ENCODE results near the gene SIGMAR1. TPM values are rescaled to one million over a fixed set of nuclear protein-coding genes. Genes with fewer than 3 reads are reported as not detected.

Gene SIGMAR1
- total RNA-seq, 1 experiment from 2014 or later, result 31.9 TPM

DNA sequence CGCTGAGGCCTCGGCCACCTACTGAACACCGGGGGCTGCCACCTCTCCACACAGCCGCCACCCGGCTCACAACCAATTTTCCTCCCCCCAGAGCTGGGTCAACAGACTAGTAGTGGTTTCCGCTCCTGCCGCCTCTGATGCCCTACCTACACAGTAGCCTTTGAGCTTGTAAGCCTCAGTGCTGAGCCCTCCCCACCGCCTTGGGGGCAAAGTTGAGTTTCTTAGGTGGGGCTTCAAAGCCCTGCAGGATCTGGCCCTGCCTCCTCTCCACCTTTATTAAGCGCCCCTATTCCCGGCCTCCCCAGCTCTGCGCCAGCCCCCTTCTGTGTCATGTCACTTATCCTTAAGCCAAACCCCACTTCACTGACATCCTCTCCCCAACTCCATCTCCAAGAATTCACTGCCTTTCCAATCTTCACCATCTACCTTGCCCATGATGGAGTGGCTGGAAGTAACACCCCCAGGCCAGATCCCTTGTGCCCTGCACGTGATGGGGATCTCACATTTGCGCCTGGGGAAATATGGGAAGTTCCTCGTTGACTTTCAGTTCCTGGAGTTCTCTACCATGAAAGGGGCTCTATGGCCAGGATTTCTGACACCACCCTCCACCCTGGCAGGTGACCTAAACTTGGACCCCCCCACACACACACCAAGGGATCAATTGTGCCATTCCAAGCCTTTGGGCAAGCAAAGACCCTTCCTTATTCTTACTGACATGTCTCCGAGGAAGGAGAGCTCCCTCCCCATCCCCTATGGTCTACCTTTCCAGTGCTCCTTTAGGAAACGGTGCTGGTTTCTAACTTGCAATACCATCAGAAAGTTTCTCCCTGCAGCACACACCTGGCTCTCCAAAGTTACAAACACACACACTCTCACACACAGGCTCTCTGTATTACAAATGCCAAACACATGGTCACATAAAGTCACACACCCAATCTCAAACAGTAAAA lies 45.4 kb downstream of the SIGMAR1 start:
- no peaks in the 10 kb centered on the region for H3K36me3 ChIP-seq
- H3K4me3 ChIP-seq, result no peak overlapping the region
- no peaks in the 10 kb centered on the region for H3K9me3 ChIP-seq (replicated peaks)
- H3K27me3 ChIP-seq (replicated peaks), result peaks cover 33% of the 10 kb centered on the region
- H3K27ac ChIP-seq, result no peak overlapping the region
- H3K4me1 ChIP-seq (replicated peaks), result no peaks in the 10 kb centered on the region
- no peak for DNase-seq (ENCODE audit: low read depth in 1 of 2, low spot score in 2 of 2)

DNA sequence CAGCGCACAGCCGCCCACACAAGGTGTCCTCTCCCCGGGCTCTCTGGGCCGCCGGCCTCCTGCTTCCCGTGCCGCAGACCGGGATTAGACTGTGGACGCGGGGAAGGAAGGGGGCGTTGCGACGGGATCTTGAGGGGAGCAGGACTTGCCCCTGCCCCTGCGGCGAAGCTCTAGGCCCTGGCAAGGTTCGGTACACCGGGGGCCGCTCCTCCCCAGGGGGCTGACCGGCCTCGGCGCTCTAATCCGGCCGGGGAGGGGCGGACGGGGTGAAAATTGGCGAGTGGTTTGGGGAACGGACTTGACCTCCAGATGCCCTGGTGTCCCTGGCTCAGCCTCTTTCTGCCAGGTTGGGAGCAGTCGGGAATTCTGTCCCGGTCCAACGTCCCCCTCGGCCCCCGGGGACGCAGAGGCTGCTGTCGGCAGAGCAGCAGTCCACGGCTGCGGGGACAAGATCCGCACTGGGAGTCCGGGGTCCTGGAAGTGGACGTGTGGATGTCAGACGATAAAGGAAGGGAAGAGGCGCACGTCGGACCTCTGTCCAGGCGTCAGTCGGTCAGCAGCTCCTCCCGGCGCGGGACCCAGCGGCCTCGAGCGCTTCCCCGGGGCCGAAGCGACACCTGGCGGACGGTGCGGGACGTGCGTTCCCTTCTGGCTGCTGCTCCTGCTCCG lies 46.2 kb downstream of the SIGMAR1 start:
- Histone ChIP-seq H3K4me1 (replicated peaks) (no peaks in the 10 kb centered on the region), H3K36me3 (no peaks in the 10 kb centered on the region), H3K9me3 (replicated peaks) (no peaks in the 10 kb centered on the region), H3K27me3 (replicated peaks) (peaks cover 35% of the 10 kb centered on the region), H3K27ac (no peak overlapping the region), H3K4me3 (no peak overlapping the region)
- DNase-seq (ENCODE audit: low read depth in 1 of 2, low spot score in 2 of 2), result peak; percentile 39 to 56

DNA sequence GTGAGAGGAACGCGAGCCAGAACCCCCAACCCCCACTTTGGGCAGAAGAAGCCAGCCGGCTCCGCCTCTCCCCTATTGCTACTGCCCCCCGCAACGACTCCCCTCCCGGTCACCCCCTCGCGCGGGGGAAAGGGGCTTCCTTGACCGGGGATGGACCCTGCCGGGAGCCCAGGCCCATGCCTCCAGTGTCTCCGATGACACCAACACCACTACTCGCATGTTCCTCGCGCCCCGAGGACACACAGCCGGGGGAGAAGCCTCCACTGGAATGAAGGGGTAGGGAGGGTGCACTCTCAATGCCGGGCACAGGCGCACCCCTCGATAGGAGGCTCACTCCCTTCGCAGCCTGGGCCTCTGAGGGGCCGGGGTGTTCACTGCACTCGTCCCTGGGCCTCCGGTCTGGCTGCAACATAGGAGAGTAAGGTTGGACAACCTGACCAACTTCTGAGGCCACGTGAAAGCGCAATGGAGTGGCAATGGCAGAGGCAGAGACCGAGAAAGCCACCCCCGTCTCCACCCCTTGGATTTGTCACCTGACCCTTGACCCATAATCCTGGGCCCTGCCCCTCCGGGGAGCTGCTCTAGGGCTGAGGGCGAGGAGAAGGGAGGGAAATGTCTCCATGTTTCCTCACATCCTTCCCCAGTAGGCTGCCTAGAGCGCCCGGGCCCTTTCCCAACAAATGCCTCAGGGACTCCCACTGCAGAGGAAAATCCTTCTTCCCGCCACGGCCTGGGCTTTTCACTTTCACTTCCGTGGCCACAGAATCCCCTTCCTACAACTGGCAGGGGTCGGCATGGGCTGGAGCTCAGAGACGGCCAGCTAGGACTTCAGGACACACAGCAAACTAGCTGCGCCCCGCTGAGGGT lies 47.0 kb downstream of the SIGMAR1 start:
- Histone ChIP-seq H3K36me3 (no peaks in the 10 kb centered on the region), H3K4me1 (replicated peaks) (no peaks in the 10 kb centered on the region), H3K27ac (no peak overlapping the region), H3K27me3 (replicated peaks) (peaks cover 35% of the 10 kb centered on the region), H3K9me3 (replicated peaks) (no peaks in the 10 kb centered on the region), H3K4me3 (no peak overlapping the region)
- DNase-seq (ENCODE audit: low read depth in 1 of 2, low spot score in 2 of 2), result no peak

DNA sequence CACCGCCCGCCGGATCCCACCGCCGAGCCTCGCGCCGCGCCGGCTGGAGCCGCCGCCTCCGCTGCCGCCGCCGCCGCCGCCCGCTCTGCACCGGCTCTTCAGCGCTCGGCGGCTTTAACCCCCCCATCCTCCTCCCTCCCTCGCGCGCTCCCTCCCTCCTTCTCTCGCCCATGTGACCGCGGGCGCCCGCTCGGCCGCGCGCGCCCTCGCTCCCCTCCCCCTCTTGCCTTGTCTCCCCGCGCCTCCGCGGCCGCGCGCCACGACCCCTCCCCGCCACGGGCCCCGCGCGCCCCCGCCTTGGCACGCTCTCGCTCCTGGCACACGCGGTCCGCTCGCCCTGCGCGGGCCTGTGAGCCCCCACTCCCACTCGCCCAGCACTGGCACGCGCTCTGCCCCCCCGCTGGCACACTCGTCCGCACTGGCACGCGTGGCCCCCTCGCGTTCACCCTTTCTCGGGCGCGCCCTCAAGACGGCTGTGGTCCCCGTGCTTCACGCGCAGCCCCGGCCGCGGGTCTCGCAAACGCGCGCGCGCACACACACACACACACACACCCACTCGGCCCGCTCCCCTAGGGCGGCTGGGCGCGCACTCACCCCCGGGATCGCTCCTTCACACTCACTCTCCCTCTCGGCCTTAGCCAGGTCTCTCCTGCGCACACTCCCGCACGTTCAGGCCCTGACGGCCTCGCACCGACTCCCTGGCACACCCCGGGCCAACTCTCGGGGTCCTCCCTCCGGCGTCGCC lies 47.8 kb downstream of the SIGMAR1 start, which contains the start of gene CNTFR:
Gene CNTFR, minus strand, starts transcription at position 89 of the 745 bp plus-strand sequence. CDS start 20,743 bp downstream, outside the sequence.
- DNase-seq (ENCODE audit: low read depth in 1 of 2, low spot score in 2 of 2), result no peak
- Histone ChIP-seq H3K27me3 (replicated peaks) (peaks cover 35% of the 10 kb centered on the region), H3K4me3 (no peak within 1 kb of the TSS), H3K4me1 (replicated peaks) (no peaks in the 10 kb centered on the region), H3K9me3 (replicated peaks) (no peaks in the 10 kb centered on the region), H3K36me3 (no peaks in the 10 kb centered on the region), H3K27ac (no peak within 1 kb of the TSS)

DNA sequence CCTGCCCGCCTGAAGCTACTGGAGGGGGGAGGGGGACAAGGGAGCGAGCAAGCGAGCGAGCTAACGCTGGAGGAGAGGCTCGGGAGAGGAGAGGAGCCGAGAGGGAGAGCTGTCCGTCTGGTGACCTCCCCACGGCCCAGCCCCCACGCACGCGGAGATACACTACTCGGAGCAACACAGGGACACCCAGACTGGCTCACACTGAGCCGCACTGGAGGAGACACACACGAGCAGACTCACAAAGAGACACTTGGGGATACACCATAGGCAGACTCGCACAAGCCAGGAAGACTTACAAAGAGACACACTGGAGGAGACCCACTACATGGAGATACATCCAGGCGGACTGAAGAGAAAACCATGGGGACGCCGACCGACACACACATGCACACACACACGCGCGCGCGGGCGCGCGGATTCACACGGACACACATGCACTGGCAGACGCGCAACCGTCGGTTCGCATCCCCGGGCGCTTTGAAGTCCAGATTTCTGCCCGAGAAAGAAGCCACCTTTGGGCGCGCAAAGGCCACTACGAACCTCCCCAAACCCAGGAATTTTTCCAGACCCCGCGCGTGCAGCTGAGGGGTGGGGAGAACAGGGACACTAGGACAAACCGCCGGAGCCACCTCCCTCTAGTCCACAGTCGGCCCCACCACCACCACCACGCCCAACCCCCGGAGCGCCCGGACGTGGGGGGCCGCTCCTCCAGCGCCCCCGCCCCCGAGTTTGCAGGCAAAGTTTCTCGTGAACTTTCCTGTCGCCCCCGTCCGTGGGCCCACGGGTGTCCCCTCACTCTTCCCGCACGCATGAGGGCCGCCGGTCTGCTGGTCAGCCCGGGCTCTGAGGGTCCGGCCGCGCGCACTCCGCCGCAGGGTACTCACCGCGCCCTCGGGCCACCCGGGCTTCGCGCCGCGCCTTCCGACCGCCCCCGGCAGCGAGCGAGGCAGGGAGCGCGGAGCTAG lies 48.6 kb downstream of the SIGMAR1 start:
- DNase-seq (ENCODE audit: low read depth in 1 of 2, low spot score in 2 of 2), result no peak
- Histone ChIP-seq H3K4me1 (replicated peaks) (no peaks in the 10 kb centered on the region), H3K27me3 (replicated peaks) (peaks cover 35% of the 10 kb centered on the region), H3K27ac (no peak overlapping the region), H3K9me3 (replicated peaks) (no peaks in the 10 kb centered on the region), H3K36me3 (no peaks in the 10 kb centered on the region), H3K4me3 (no peak overlapping the region)

DNA sequence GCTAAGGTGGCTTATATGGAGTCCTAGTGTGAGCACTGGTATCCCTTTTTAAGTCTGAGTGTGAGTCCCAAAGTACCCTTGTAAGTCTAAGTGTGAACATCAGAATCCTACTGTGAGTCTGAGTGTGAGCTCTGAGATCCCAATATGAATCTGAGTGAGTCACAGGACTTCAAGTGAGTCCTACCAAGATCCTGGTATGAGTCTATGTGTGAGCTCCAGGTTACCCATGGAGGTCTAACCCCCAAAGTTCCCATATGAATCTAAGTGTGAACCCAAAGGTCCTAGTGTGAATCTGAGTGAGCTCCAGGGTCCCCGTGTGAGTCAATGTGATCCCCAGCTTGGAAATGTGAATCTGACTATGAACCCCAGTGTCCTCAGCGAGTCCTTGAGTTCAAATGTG lies 50.3 kb downstream of the SIGMAR1 start:
- Histone ChIP-seq H3K36me3 (no peaks in the 10 kb centered on the region), H3K9me3 (replicated peaks) (no peaks in the 10 kb centered on the region), H3K4me3 (no peak overlapping the region), H3K27ac (no peak overlapping the region), H3K27me3 (replicated peaks) (peaks cover 35% of the 10 kb centered on the region), H3K4me1 (replicated peaks) (no peaks in the 10 kb centered on the region)
- no peak for DNase-seq (ENCODE audit: low read depth in 1 of 2, low spot score in 2 of 2)

DNA sequence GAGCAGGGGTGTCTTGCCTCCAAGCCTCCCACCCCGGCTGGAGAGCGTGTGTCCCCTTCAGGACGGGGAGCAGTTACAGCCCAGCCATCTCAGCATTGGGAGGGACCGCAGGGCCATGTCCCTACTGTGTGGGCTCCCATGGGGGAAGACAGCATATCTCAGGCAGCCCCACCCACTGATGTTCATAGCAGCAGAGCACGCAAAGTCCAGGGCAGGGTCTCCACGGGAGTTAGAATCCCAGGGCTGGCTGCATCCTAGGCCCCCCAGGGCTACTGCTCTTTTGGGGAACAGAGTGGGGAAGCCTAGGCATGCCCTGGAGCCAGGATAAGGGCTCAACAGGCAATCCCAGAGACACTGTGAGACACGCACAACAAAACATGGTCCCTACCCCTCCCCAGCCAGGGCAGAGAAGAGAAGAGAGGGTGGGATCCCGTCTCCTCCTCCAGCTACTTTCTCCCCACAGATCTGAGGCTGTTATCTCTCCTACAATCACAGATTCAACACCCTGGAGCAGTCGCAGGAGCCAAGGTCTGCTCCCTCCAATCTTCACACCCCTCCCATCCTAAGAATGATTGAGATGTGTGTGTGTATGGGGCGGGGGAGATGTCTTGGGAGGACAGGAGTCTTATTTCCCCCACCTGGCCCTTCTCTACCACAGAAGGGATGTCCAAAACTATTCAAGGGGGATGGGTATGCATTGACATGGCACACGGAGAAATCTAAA lies 51.5 kb downstream of the SIGMAR1 start:
- peaks cover 27% of the 10 kb centered on the region for H3K27me3 ChIP-seq (replicated peaks)
- H3K9me3 ChIP-seq (replicated peaks), result no peaks in the 10 kb centered on the region
- no peak for DNase-seq (ENCODE audit: low read depth in 1 of 2, low spot score in 2 of 2)
- H3K36me3 ChIP-seq, result no peaks in the 10 kb centered on the region
- no peaks in the 10 kb centered on the region for H3K4me1 ChIP-seq (replicated peaks)
- no peak overlapping the region for H3K4me3 ChIP-seq
- no peak overlapping the region for H3K27ac ChIP-seq

DNA sequence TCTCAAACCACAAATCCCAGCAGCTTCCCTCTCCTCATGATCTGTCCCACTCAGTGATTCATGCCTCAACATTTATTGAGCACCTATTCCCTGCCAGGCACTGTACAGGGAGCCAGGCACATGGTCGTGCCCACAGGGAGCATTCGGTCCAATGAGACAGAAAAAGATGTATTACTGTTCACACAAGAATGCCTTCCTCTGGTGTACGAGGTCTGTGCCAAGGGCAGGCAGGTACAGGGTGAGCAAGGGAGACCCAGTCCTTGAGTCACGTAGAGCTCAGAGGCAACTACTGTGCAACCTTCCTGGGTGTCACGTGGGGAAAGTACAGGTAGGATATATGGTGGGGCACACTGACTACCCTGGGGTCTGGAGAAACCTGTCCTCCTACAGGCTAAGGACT lies 52.6 kb downstream of the SIGMAR1 start:
- peaks cover 18% of the 10 kb centered on the region; the same call in 1 of the 2 replicates for H3K27me3 ChIP-seq (replicated peaks)
- no peak for DNase-seq (ENCODE audit: low read depth in 1 of 2, low spot score in 2 of 2)
- H3K4me1 ChIP-seq (replicated peaks), result no peaks in the 10 kb centered on the region
- no peaks in the 10 kb centered on the region for H3K9me3 ChIP-seq (replicated peaks)
- no peak overlapping the region for H3K27ac ChIP-seq
- H3K4me3 ChIP-seq, result no peak overlapping the region
- no peaks in the 10 kb centered on the region for H3K36me3 ChIP-seq

Other genes with a start within 250 kb of the SIGMAR1 start
- gene FAM219A, start 179.2 kb downstream of the SIGMAR1 start, total RNA-seq (2014; rRNA removed; shearing (Covaris generic)), result 6.5 and 13.3 TPM in 2 replicates
- not detected in 2 replicates for gene DNAI1, start 179.0 kb downstream of the SIGMAR1 start, total RNA-seq (2014; rRNA removed; shearing (Covaris generic))
- not detected in 2 replicates for gene ENHO, start 114.8 kb downstream of the SIGMAR1 start, total RNA-seq (2014; rRNA removed; shearing (Covaris generic))
- not detected in 2 replicates for gene CNTFR, start 48.1 kb downstream of the SIGMAR1 start, total RNA-seq (2014; rRNA removed; shearing (Covaris generic))
- gene RPP25L, start 25.7 kb downstream of the SIGMAR1 start, total RNA-seq (2014; rRNA removed; shearing (Covaris generic)), result 12.3 and 15.6 TPM in 2 replicates
- gene DCTN3, start 17.3 kb downstream of the SIGMAR1 start, total RNA-seq (2014; rRNA removed; shearing (Covaris generic)), result 70.6 and 110 TPM in 2 replicates
- not detected in 2 replicates for gene ARID3C, start 8.7 kb downstream of the SIGMAR1 start, total RNA-seq (2014; rRNA removed; shearing (Covaris generic))
- gene GALT, start 8.9 kb upstream of the SIGMAR1 start, total RNA-seq (2014; rRNA removed; shearing (Covaris generic)), result 7.7 and 9.0 TPM in 2 replicates
- gene IL11RA, start 14.4 kb upstream of the SIGMAR1 start, total RNA-seq (2014; rRNA removed; shearing (Covaris generic)), result 16.4 and 34.4 TPM in 2 replicates
- not detected in 2 replicates for gene CCL27, start 24.9 kb upstream of the SIGMAR1 start, total RNA-seq (2014; rRNA removed; shearing (Covaris generic))
- gene CCL19, start 53.5 kb upstream of the SIGMAR1 start, total RNA-seq (2014; rRNA removed; shearing (Covaris generic)), result not detected in 2 replicates
- gene CCL21, start 72.3 kb upstream of the SIGMAR1 start, total RNA-seq (2014; rRNA removed; shearing (Covaris generic)), result not detected in 2 replicates

Measured in SJSA1 (cell line).